Measurements from ENCODE around the gene LDB3.

- TF ChIP-seq CTCF (IDR thresholded peaks at IDR 0.05) (no peak), POLR2A (IDR thresholded peaks at IDR 0.05) (no peak)
Observed at GRCh38 chr10:86644794-86645445, 23.4 kb upstream of the LDB3 start.
